K562 (cell line): Measurements from ENCODE around the gene AMMECR1.

Source experiments
- ARID4B ChIP-seq: sonication (generic); formaldehyde crosslinking; IDR thresholded peaks from 2 replicates; pipeline ENCODE4 v1.8.0; 2022; ENCODE audit warnings: mild to moderate bottlenecking, missing genetic modification reagents
- BCLAF1 ChIP-seq, 2 experiments: fragments of 450-650 bp in 1 of 2; IDR thresholded peaks; 2 replicates each; pipeline ENCODE4 v1.6.1; 2011 to 2017; ENCODE audit warnings: low read depth in 2 of 2, antibody characterized with exemption in 1 of 2, borderline replicate concordance in 1 of 2, low read length in 1 of 2, mild to moderate bottlenecking in 1 of 2, mixed read lengths in 1 of 2; ENCODE audit not compliant: control insufficient read depth in 1 of 2
- BRCA1 ChIP-seq, 2 experiments: fragments of 450-650 bp in 1 of 2; sonication (generic) in 1 of 2; formaldehyde crosslinking in 1 of 2; IDR thresholded peaks; 2 replicates each; pipeline versions ENCODE4 v1.5.0 to v1.6.1; 2017 to 2020; ENCODE audit warnings: mild to moderate bottlenecking in 1 of 2, missing genetic modification reagents in 1 of 2
- CTCF ChIP-seq, 3 experiments: IDR thresholded peaks in 2 of 3; conservative IDR thresholded peaks in 1 of 3; 2 replicates each; pipeline ENCODE4 v1.5.1; 2011 to 2012; ENCODE audit warnings: low read length in 3 of 3, mild to moderate bottlenecking in 3 of 3, control low read depth in 2 of 3, improper control_type of control experiment in 1 of 3, inconsistent platforms in 1 of 3, low read depth in 1 of 3, mixed read lengths in 1 of 3, moderate library complexity in 1 of 3; ENCODE audit not compliant: insufficient read depth in 2 of 3
- CUX1 ChIP-seq: fragments of 200-800 bp; sonication (Bioruptor generic); IDR thresholded peaks from 2 replicates; pipeline ENCODE4 v1.6.1; 2016; ENCODE audit warnings: missing genetic modification characterization, missing compliant biosample characterization
- EZH2 ChIP-seq: IDR thresholded peaks from 2 replicates; pipeline ENCODE4 v1.6.1; 2012; ENCODE audit warnings: low read depth, mild to moderate bottlenecking, inconsistent platforms, low read length, borderline replicate concordance
- KLF13 ChIP-seq: fragments of 450-650 bp; IDR thresholded peaks from 2 replicates; pipeline ENCODE4 v1.6.1; 2016; ENCODE audit warnings: missing genetic modification characterization, low read depth, mild to moderate bottlenecking, missing compliant biosample characterization, moderate library complexity, borderline replicate concordance
- MAFK ChIP-seq: IDR thresholded peaks from 2 replicates; pipeline ENCODE4 v1.6.1; 2011; ENCODE audit warnings: low read length, improper control_type of control experiment
- MYC ChIP-seq, 2 experiments: fragments of 250-450 bp in 1 of 2; sonication (Bioruptor Pico) in 1 of 2; IDR thresholded peaks; 2 replicates each; pipeline versions ENCODE4 v1.5.1 to v1.6.1; 2012 to 2021; ENCODE audit warnings: low read depth in 2 of 2, borderline replicate concordance in 1 of 2, improper control_type of control experiment in 1 of 2, low read length in 1 of 2, mild to moderate bottlenecking in 1 of 2, moderate library complexity in 1 of 2
- SMC3 ChIP-seq: conservative IDR thresholded peaks from 2 replicates; pipeline ENCODE4 v1.6.1; 2011; ENCODE audit warnings: low read depth, low read length, improper control_type of control experiment; ENCODE audit not compliant: insufficient read depth
- TBP ChIP-seq: optimal IDR thresholded peaks from 2 replicates; pipeline ENCODE3; 2011; ENCODE audit warnings: low read depth, low read length, improper control_type of control experiment
- TCF3 ChIP-seq: sonication (generic); formaldehyde crosslinking; IDR thresholded peaks from 2 replicates; pipeline ENCODE4 v1.4.0; 2020; ENCODE audit warnings: mild to moderate bottlenecking, missing genetic modification reagents
- ZBTB2 ChIP-seq: fragments of 450-650 bp; IDR thresholded peaks from 2 replicates; pipeline ENCODE4 v1.6.1; 2016; ENCODE audit warnings: antibody characterized with exemption
- ZBTB33 ChIP-seq: sonication (generic); formaldehyde crosslinking; IDR thresholded peaks from 2 replicates; pipeline ENCODE4 v1.8.1; 2023; ENCODE audit warnings: mild to moderate bottlenecking, missing genetic modification reagents

GRCh38 chrX:110192516-110192915 is 125.4 kb downstream of the AMMECR1 start:
- TF ChIP-seq ZBTB2 (no peak), CTCF (IDR thresholded peaks at IDR 0.05 in 2 of 3, conservative IDR thresholded peaks at IDR 0.05 in 1 of 3; ENCODE audit: insufficient read depth in 2 of 3, low read depth in 1 of 3, low read length in 3 of 3) (no peak), KLF13 (tag) (no peak), TBP (no peak), CUX1 (CRISPR knock-in tag) (no peak), BRCA1 (IDR thresholded peaks at IDR 0.05) (no peak), BRCA1 (CRISPR knock-in tag; IDR thresholded peaks at IDR 0.05) (no peak), BCLAF1 (IDR thresholded peaks at IDR 0.05; ENCODE audit: borderline replicate concordance in 1 of 2, control insufficient read depth in 1 of 2, low read depth in 2 of 2, low read length in 1 of 2) (no peak), TCF3 (CRISPR knock-in tag) (no peak), MYC (IDR thresholded peaks at IDR 0.05; ENCODE audit: low read depth, low read length) (no peak), MYC (CRISPR knock-in tag; IDR thresholded peaks at IDR 0.05; ENCODE audit: borderline replicate concordance, low read depth) (no peak), EZH2 (no peak), ZBTB33 (CRISPR knock-in tag) (no peak), SMC3 (no peak), ARID4B (no peak), MAFK (no peak)
